HUES48 (cell line): ENCODE measurements around the gene ESR1.

Source experiments
- H3K27ac ChIP-seq: one replicate; pipeline ENCODE4 v1.7.0; 2013; ENCODE audit warnings: low read depth, low read length, inconsistent platforms
- H3K27me3 ChIP-seq: 2 replicates; pipeline ENCODE4 v1.6.1; 2013; ENCODE audit warnings: mild to moderate bottlenecking, low read length; ENCODE audit not compliant: control insufficient read depth, insufficient read depth
- H3K36me3 ChIP-seq: 2 replicates; pipeline ENCODE4 v1.6.1; 2013; ENCODE audit warnings: low read length; ENCODE audit not compliant: control insufficient read depth, insufficient read depth
- H3K4me1 ChIP-seq: 2 replicates; pipeline ENCODE4 v1.6.1; 2013; ENCODE audit warnings: mild to moderate bottlenecking, low read length; ENCODE audit not compliant: control insufficient read depth, insufficient read depth
- H3K4me3 ChIP-seq: 2 replicates; pipeline ENCODE4 v1.5.1; 2013; ENCODE audit warnings: mild to moderate bottlenecking, low read depth, low read length
- H3K9ac ChIP-seq: 2 replicates; pipeline ENCODE4 v1.6.1; 2013; ENCODE audit warnings: mild to moderate bottlenecking, low read depth, low read length, moderate library complexity
- H3K9me3 ChIP-seq: 2 replicates; pipeline ENCODE4 v1.6.1; 2013; ENCODE audit warnings: low read length; ENCODE audit not compliant: control insufficient read depth, insufficient read depth

Gene ESR1

GRCh38 chr6:152154559-152155356 lies 347.3 kb downstream of the ESR1 start:
- Histone ChIP-seq H3K9ac (no peak overlapping the region), H3K36me3 (no peaks in the 10 kb centered on the region), H3K27me3 (no peaks in the 10 kb centered on the region), H3K4me1 (no peaks in the 10 kb centered on the region), H3K27ac (no peak overlapping the region), H3K9me3 (no peaks in the 10 kb centered on the region), H3K4me3 (no peak overlapping the region)

- H3K36me3 ChIP-seq, result no peaks in the 10 kb centered on the region
These were observed 348.3 kb downstream of the ESR1 start for GRCh38 chr6:152155792-152156191.

GRCh38 chr6:152160346-152160745 lies 352.9 kb downstream of the ESR1 start:
- H3K36me3 ChIP-seq, result no peaks in the 10 kb centered on the region
- no peak overlapping the region for H3K9ac ChIP-seq
- no peaks in the 10 kb centered on the region for H3K27me3 ChIP-seq
- H3K4me3 ChIP-seq, result no peak overlapping the region
- no peaks in the 10 kb centered on the region for H3K9me3 ChIP-seq
- H3K27ac ChIP-seq, result no peak overlapping the region
- 0 out of 2 replicates have a peak, but pooled peaks cover 8% of the 10 kb centered on the region for H3K4me1 ChIP-seq

More at GRCh38 chr6:152155792-152156191, 348.3 kb downstream of the ESR1 start:
- Histone ChIP-seq H3K9me3 (no peaks in the 10 kb centered on the region), H3K4me3 (no peak overlapping the region), H3K9ac (no peak overlapping the region), H3K4me1 (no peaks in the 10 kb centered on the region), H3K27ac (no peak overlapping the region), H3K27me3 (no peaks in the 10 kb centered on the region)

GRCh38 chr6:152161501-152161900 lies 354.0 kb downstream of the ESR1 start:
- Histone ChIP-seq H3K9ac (no peak overlapping the region), H3K4me1 (0 out of 2 replicates have a peak, but pooled peaks cover 8% of the 10 kb centered on the region), H3K27ac (no peak overlapping the region), H3K36me3 (no peaks in the 10 kb centered on the region), H3K27me3 (no peaks in the 10 kb centered on the region), H3K9me3 (no peaks in the 10 kb centered on the region), H3K4me3 (no peak overlapping the region)

- Histone ChIP-seq H3K36me3 (no peaks in the 10 kb centered on the region), H3K27ac (no peak overlapping the region), H3K9ac (no peak overlapping the region), H3K27me3 (no peaks in the 10 kb centered on the region), H3K4me1 (0 out of 2 replicates have a peak, but pooled peaks cover 8% of the 10 kb centered on the region), H3K4me3 (no peak overlapping the region), H3K9me3 (no peaks in the 10 kb centered on the region)
These were observed 357.5 kb downstream of the ESR1 start for GRCh38 chr6:152164957-152165356.

GRCh38 chr6:152166497-152166896 lies 359.0 kb downstream of the ESR1 start:
- Histone ChIP-seq H3K4me3 (no peak overlapping the region), H3K27me3 (no peaks in the 10 kb centered on the region), H3K36me3 (no peaks in the 10 kb centered on the region), H3K4me1 (0 out of 2 replicates have a peak, but pooled peaks cover 6% of the 10 kb centered on the region), H3K27ac (no peak overlapping the region), H3K9me3 (no peaks in the 10 kb centered on the region), H3K9ac (no peak overlapping the region)

- no peak overlapping the region for H3K9ac ChIP-seq
- H3K36me3 ChIP-seq, result no peaks in the 10 kb centered on the region
- 0 out of 2 replicates have a peak, but pooled peaks cover 2% of the 10 kb centered on the region for H3K4me1 ChIP-seq
- H3K27ac ChIP-seq, result no peak overlapping the region
- H3K9me3 ChIP-seq, result no peaks in the 10 kb centered on the region
- H3K27me3 ChIP-seq, result no peaks in the 10 kb centered on the region
- H3K4me3 ChIP-seq, result no peak overlapping the region
These were observed 359.4 kb downstream of the ESR1 start for GRCh38 chr6:152166897-152167296.

- H3K4me1 ChIP-seq, result no peaks in the 10 kb centered on the region
- H3K36me3 ChIP-seq, result no peaks in the 10 kb centered on the region
- no peak overlapping the region for H3K27ac ChIP-seq
- H3K27me3 ChIP-seq, result no peaks in the 10 kb centered on the region
- H3K9me3 ChIP-seq, result no peaks in the 10 kb centered on the region
- no peak overlapping the region for H3K4me3 ChIP-seq
- H3K9ac ChIP-seq, result no peak overlapping the region
These were observed 360.4 kb downstream of the ESR1 start for GRCh38 chr6:152167641-152168603.

GRCh38 chr6:152170313-152170701 lies 362.8 kb downstream of the ESR1 start:
- H3K4me1 ChIP-seq, result no peaks in the 10 kb centered on the region
- no peak overlapping the region for H3K27ac ChIP-seq
- no peaks in the 10 kb centered on the region for H3K27me3 ChIP-seq
- H3K4me3 ChIP-seq, result no peak overlapping the region
- H3K36me3 ChIP-seq, result no peaks in the 10 kb centered on the region
- H3K9ac ChIP-seq, result no peak overlapping the region
- no peaks in the 10 kb centered on the region for H3K9me3 ChIP-seq

GRCh38 chr6:152170702-152171667 lies 363.5 kb downstream of the ESR1 start:
- Histone ChIP-seq H3K27ac (no peak overlapping the region), H3K9me3 (no peaks in the 10 kb centered on the region), H3K27me3 (no peaks in the 10 kb centered on the region), H3K9ac (no peak overlapping the region), H3K36me3 (no peaks in the 10 kb centered on the region), H3K4me1 (no peaks in the 10 kb centered on the region), H3K4me3 (no peak overlapping the region)
